B cell (primary cell): ENCODE measurements around the gene GRID2. TPM values are rescaled to one million over a fixed set of nuclear protein-coding genes. Genes with fewer than 3 reads are reported as not detected.

Experiments used
- ATAC-seq: fragments of 200-7000 bp; cut with Tn5 transposase; one replicate; pipeline ENCODE4 v1.10.0; 2021; ENCODE audit warnings: low read depth, mild to moderate bottlenecking, moderate number of reproducible peaks, moderate library complexity
- CTCF ChIA-PET: fragments of 350-600 bp; sonication (Branson Sonifier 250); formaldehyde crosslinking; loops from one replicate; lab custom pipeline; 2021; ENCODE audit warnings: antibody characterized with exemption, inconsistent platforms; lab: Charles Lee
- POLR2A ChIA-PET: fragments of 350-600 bp; sonication (Branson Sonifier 250); formaldehyde crosslinking; loops from one replicate; lab custom pipeline; 2021; ENCODE audit warnings: antibody characterized with exemption; lab: Charles Lee
- DNase-seq: peaks from one replicate; pipeline ENCODE4 v3.0.0; 2013
- H2AFZ ChIP-seq: 2 replicates; pipeline ENCODE4 v1.6.1; 2012; ENCODE audit warnings: mild to moderate bottlenecking, low read depth, low read length; ENCODE audit not compliant: insufficient read depth, poor library complexity, severe bottlenecking
- H3K27ac ChIP-seq, 2 donors: 1 replicate in 1 of 2; 2 replicates in 1 of 2; pipeline ENCODE4 v1.5.1; 2012 to 2013; ENCODE audit warnings: low read length in 2 of 2, mild to moderate bottlenecking in 2 of 2, moderate library complexity in 1 of 2
- H3K27me3 ChIP-seq, 4 experiments: fragments of 200-600 bp in 1 of 4; sonication (generic) in 1 of 4; replicated peaks in 1 of 4; 1 replicate in 2 of 4; 2 replicates in 2 of 4; pipeline versions ENCODE4 v1.6.1 to v1.7.0; 2013 to 2016; ENCODE audit warnings: low read length in 3 of 4, mild to moderate bottlenecking in 2 of 4, mixed read lengths in 1 of 4, moderate library complexity in 1 of 4; ENCODE audit not compliant: insufficient read depth in 4 of 4, control insufficient read depth in 3 of 4; ENCODE audit errors: control extremely low read depth in 1 of 4
- H3K36me3 ChIP-seq, 2 experiments: replicated peaks in 1 of 2; 1 replicate in 1 of 2; 2 replicates in 1 of 2; pipeline versions ENCODE4 v1.6.1 to v1.7.1; 2013; ENCODE audit warnings: low read length in 1 of 2; ENCODE audit not compliant: insufficient read depth in 2 of 2, control insufficient read depth in 1 of 2; ENCODE audit errors: control extremely low read depth in 1 of 2, extremely low read depth in 1 of 2
- H3K4me1 ChIP-seq, 2 donors: fragments of 200-600 bp in 1 of 2; sonication (generic) in 1 of 2; 1 replicate in 1 of 2; 2 replicates in 1 of 2; pipeline versions ENCODE4 v1.5.1 to v1.6.1; 2013 to 2017; ENCODE audit warnings: low read length in 2 of 2; ENCODE audit not compliant: control insufficient read depth in 2 of 2, insufficient read depth in 2 of 2
- H3K4me2 ChIP-seq: replicated peaks from 2 replicates; pipeline ENCODE3; 2012; ENCODE audit warnings: mild to moderate bottlenecking, low read depth, low read length; ENCODE audit not compliant: poor library complexity, severe bottlenecking
- H3K4me3 ChIP-seq, 5 experiments: fragments of 200-600 bp in 1 of 5; sonication (generic) in 1 of 5; 1 replicate in 3 of 5; 2 replicates in 2 of 5; pipeline versions ENCODE4 v1.5.1 to v1.7.0; 2011 to 2016; ENCODE audit warnings: low read length in 4 of 5, mild to moderate bottlenecking in 4 of 5, low read depth in 2 of 5, control low read depth in 1 of 5, moderate library complexity in 1 of 5; ENCODE audit not compliant: insufficient read depth in 1 of 5; ENCODE audit errors: control extremely low read depth in 1 of 5, extremely low read depth in 1 of 5
- H3K79me2 ChIP-seq: fragments of 200-600 bp; sonication (generic); one replicate; pipeline ENCODE4 v1.6.0; 2016; ENCODE audit warnings: low read length; ENCODE audit not compliant: control insufficient read depth, insufficient read depth
- H3K9ac ChIP-seq: fragments of 200-600 bp; sonication (generic); 2 replicates; pipeline ENCODE4 v1.6.1; 2017; ENCODE audit warnings: mild to moderate bottlenecking, low read length, moderate library complexity
- H3K9me3 ChIP-seq, 3 donors: one replicate each; pipeline versions ENCODE4 v1.6.1 to v1.7.1; 2013; ENCODE audit warnings: low read length in 2 of 3; ENCODE audit not compliant: control insufficient read depth in 2 of 3, insufficient read depth in 1 of 3; ENCODE audit errors: control extremely low read depth in 1 of 3
- H4K20me1 ChIP-seq: 2 replicates; pipeline ENCODE4 v1.6.0; 2012; ENCODE audit warnings: mild to moderate bottlenecking, low read length; ENCODE audit not compliant: insufficient read depth, control insufficient read depth, poor library complexity, severe bottlenecking
- H3K27ac Mint-ChIP-seq: one replicate; pipeline ENCODE4 v1.8.0; 2021; ENCODE audit warnings: mixed read lengths
- H3K27me3 Mint-ChIP-seq: one replicate; pipeline ENCODE4 v1.8.0; 2021; ENCODE audit warnings: mixed read lengths
- H3K4me1 Mint-ChIP-seq: one replicate; pipeline ENCODE4 v1.8.0; 2021; ENCODE audit warnings: mixed read lengths
- H3K4me3 Mint-ChIP-seq: one replicate; pipeline ENCODE4 v1.8.0; 2021; ENCODE audit warnings: mixed read lengths
- H3K9me3 Mint-ChIP-seq: one replicate; pipeline ENCODE4 v1.8.0; 2022; ENCODE audit warnings: mixed read lengths; ENCODE audit not compliant: insufficient read depth
- EZH2 ChIP-seq: IDR thresholded peaks from 2 replicates; pipeline ENCODE4 v1.6.1; 2012; ENCODE audit warnings: borderline replicate concordance, low read depth, mild to moderate bottlenecking, moderate library complexity, low read length; ENCODE audit not compliant: insufficient read depth, poor library complexity, severe bottlenecking
- WGBS: methylation state at CpG from one replicate; pipeline ENCODE4 v1.1.5; 2013; ENCODE audit warnings: missing lambda C conversion rate; ENCODE audit not compliant: insufficient coverage; 5-methylcytosine and 5-hydroxymethylcytosine counted together
- intact Hi-C: fragments of 100-400 bp; cut with micrococcal nuclease; formaldehyde crosslinking; loops from one replicate; pipeline ENCODE4 v1.10.0; 2022
- polyA plus RNA-seq: library from polyadenylated mRNA; depleted of rRNA; stranded (reverse); fragments of >200 nt; gene quantifications from 2 replicates; pipeline ENCODE4 v1.2.3, GENCODE V29; 2012
- total RNA-seq, 2 donors: library from RNA; stranded (reverse); fragments of 120-200 nt in 1 of 2; gene quantifications; 1 replicate in 1 of 2; 2 replicates in 1 of 2; pipeline versions ENCODE4 v1.2.3 to v1.2.4, GENCODE V29; 2013 to 2022
- TF ChIP-seq, protein P1 (sequence below): fragments of 200-600 bp; IDR thresholded peaks from one replicate; pipeline ENCODE4 v1.8.0; 2022; ENCODE audit warnings: antibody characterized with exemption, mild to moderate bottlenecking

The GRID2 gene
- total and polyA plus RNA-seq, 2 donors (not counting 1 experiment from before 2014, with no cell fraction given), result not detected

- H3K4me3 ChIP-seq, result no peak overlapping the region
- intact Hi-C loops, result no loop called here
- no peaks in the 10 kb centered on the region for H3K9me3 ChIP-seq
- H3K79me2 ChIP-seq, result no peaks in the 10 kb centered on the region
- Mint-ChIP-seq H3K4me1 (no peaks in the 10 kb centered on the region), H3K27ac (no peak overlapping the region), H3K9me3 (peaks cover 2% of the 10 kb centered on the region), H3K27me3 (no peaks in the 10 kb centered on the region), H3K4me3 (no peak overlapping the region)
- ATAC-seq (no peak), DNase-seq (no peak)
- no peaks in the 10 kb centered on the region for H3K4me1 ChIP-seq
- no peak overlapping the region for H2AFZ ChIP-seq
- no CpG with 5 or more reads among the region's 1 CpG for WGBS
- POLR2A ChIA-PET, result no interaction called here
- no peak overlapping the region for H3K27ac ChIP-seq
- CTCF ChIA-PET, result no interaction called here
- no peak overlapping the region for H3K9ac ChIP-seq
- no peaks in the 10 kb centered on the region for H4K20me1 ChIP-seq
- TF ChIP-seq, protein P1, sequence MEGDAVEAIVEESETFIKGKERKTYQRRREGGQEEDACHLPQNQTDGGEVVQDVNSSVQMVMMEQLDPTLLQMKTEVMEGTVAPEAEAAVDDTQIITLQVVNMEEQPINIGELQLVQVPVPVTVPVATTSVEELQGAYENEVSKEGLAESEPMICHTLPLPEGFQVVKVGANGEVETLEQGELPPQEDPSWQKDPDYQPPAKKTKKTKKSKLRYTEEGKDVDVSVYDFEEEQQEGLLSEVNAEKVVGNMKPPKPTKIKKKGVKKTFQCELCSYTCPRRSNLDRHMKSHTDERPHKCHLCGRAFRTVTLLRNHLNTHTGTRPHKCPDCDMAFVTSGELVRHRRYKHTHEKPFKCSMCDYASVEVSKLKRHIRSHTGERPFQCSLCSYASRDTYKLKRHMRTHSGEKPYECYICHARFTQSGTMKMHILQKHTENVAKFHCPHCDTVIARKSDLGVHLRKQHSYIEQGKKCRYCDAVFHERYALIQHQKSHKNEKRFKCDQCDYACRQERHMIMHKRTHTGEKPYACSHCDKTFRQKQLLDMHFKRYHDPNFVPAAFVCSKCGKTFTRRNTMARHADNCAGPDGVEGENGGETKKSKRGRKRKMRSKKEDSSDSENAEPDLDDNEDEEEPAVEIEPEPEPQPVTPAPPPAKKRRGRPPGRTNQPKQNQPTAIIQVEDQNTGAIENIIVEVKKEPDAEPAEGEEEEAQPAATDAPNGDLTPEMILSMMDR, result no peak
- no peak for TF ChIP-seq EZH2
- H3K4me2 ChIP-seq, result no peak overlapping the region
- no peaks in the 10 kb centered on the region for H3K36me3 ChIP-seq
- H3K27me3 ChIP-seq, result no peaks in the 10 kb centered on the region
These were observed 1258.1 kb downstream of the GRID2 start for GRCh38 chr4:93561842-93562241.

DNA sequence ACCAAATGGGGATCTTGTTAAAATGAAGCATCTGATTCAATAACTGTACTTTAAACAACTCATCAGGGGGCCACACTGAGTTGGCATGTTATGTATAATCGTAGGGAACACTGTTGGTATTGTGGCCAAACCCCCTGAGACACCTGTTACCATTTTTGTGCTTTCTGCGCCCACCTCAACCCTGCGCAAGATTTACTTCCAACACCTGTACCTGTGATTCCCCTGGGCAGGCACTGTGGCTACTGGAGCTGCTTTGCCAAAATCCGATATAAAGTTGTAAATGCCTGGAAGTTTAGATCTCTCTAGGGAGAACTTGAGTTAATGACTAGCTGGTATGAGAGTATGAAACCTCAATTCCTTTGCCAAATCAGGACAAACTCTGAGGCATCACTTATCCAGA, 1265.0 kb downstream of the GRID2 start:
- intact Hi-C loops, result no loop called here
- no peaks in the 10 kb centered on the region for H3K36me3 ChIP-seq
- no peak overlapping the region for H3K4me3 Mint-ChIP-seq
- H3K4me3 ChIP-seq, result no peak overlapping the region
- no peaks in the 10 kb centered on the region for H3K9me3 ChIP-seq
- ATAC-seq (no peak), DNase-seq (no peak)
- H4K20me1 ChIP-seq, result no peaks in the 10 kb centered on the region
- H3K4me1 Mint-ChIP-seq, result no peaks in the 10 kb centered on the region
- H3K9ac ChIP-seq, result no peak overlapping the region
- no peaks in the 10 kb centered on the region for H3K4me1 ChIP-seq
- 60% methylated on average over 1 of the region's 4 CpGs for WGBS
- no peak overlapping the region for H2AFZ ChIP-seq
- ChIA-PET CTCF (no interaction called here), POLR2A (no interaction called here)
- H3K4me2 ChIP-seq, result no peak overlapping the region
- no peak overlapping the region for H3K27ac Mint-ChIP-seq
- H3K27ac ChIP-seq, result no peak overlapping the region
- H3K79me2 ChIP-seq, result no peaks in the 10 kb centered on the region
- no peaks in the 10 kb centered on the region for H3K27me3 Mint-ChIP-seq
- TF ChIP-seq, protein P1, result no peak
- no peak for TF ChIP-seq EZH2
- no peaks in the 10 kb centered on the region for H3K27me3 ChIP-seq
- H3K9me3 Mint-ChIP-seq, result no peaks in the 10 kb centered on the region
